ENCODE results near the gene CHST13. TPM values are rescaled to one million over a fixed set of nuclear protein-coding genes. Genes with fewer than 3 reads are reported as not detected.
A peak's percentile ranks its signal among the peaks of the same experiment; 100 is the strongest.

CHST13 gene
- total and polyA plus RNA-seq, 2 of the 4 experiments (the other 2 are of a cell fraction): not detected

GRCh38 chr3:126501054-126501453 is 22.9 kb upstream of the CHST13 start:
- no peak overlapping the region for H3K9ac ChIP-seq (ENCODE audit: low read depth, low read length)
- dilution Hi-C loops (cut with HindIII; ENCODE audit: low sequenced_read_pairs, unreplicated experiment): no loop called here
- no peak overlapping the region for H2BK15ac ChIP-seq (ENCODE audit: low read depth, low read length)
- H2BK20ac ChIP-seq (ENCODE audit: low read depth, low read length): no peak overlapping the region
- CTCF ChIA-PET: no interaction called here
- no peaks in the 10 kb centered on the region for H3K4me1 ChIP-seq (ENCODE audit: control insufficient read depth, insufficient read depth, low read length)
- H3K56ac ChIP-seq (ENCODE audit: extremely low read depth, insufficient read depth, low read length): no peak overlapping the region
- H3K14ac ChIP-seq (replicated peaks; ENCODE audit: low read depth, low read length): no peak overlapping the region
- H4K5ac ChIP-seq (ENCODE audit: low read depth, low read length): no peak overlapping the region
- H3K36me3 ChIP-seq (ENCODE audit: control insufficient read depth, insufficient read depth, low read length): no peaks in the 10 kb centered on the region
- POLR2A ChIA-PET (ENCODE audit: unreplicated experiment): no interaction called here
- no peaks in the 10 kb centered on the region for H4K20me1 ChIP-seq (ENCODE audit: insufficient read depth, low read length)
- H2BK120ac ChIP-seq (ENCODE audit: low read depth, low read length): no peak overlapping the region
- H3K27me3 ChIP-seq (ENCODE audit: control insufficient read depth, insufficient read depth, low read length): peaks cover 16% of the 10 kb centered on the region; the same call in 1 of the 2 replicates
- H3K23ac ChIP-seq (ENCODE audit: low read depth, low read length): no peak overlapping the region
- WGBS, 2 experiments (ENCODE audit: extremely low coverage in 2 of 2, insufficient read length in 1 of 2): 14% methylated on average over 1 of the region's 5 CpGs; no CpG with 5 or more reads in 1 of the 2 experiments
- intact Hi-C loops (cut with micrococcal nuclease): no loop called here
- no peak for DNase-seq
- no peak overlapping the region for H4K91ac ChIP-seq (ENCODE audit: insufficient read depth, low read depth, low read length)
- H2AFZ ChIP-seq (replicated peaks; ENCODE audit: low read length, poor library complexity): peak overlapping the region; percentile 43
- in situ Hi-C loops (cut with MboI; ENCODE audit: low sequenced_read_pairs): no loop called here
- no peak overlapping the region for H2AK9ac ChIP-seq (replicated peaks; ENCODE audit: low read depth, low read length, poor library complexity)
- no peaks in the 10 kb centered on the region for H3K9me3 ChIP-seq (ENCODE audit: control insufficient read depth, insufficient read depth, low read length)
- TF ChIP-seq MAZ (IDR thresholded peaks at IDR 0.05; ENCODE audit: borderline replicate concordance, low read depth, low read length) (no peak), BHLHE40 (IDR thresholded peaks at IDR 0.05; ENCODE audit: low read depth, low read length) (no peak), ELK1 (IDR thresholded peaks at IDR 0.05; ENCODE audit: borderline replicate concordance, low read depth, low read length) (no peak), RFX5 (IDR thresholded peaks at IDR 0.05; ENCODE audit: low read depth, low read length) (no peak), CTCF (conservative IDR thresholded peaks at IDR 0.05; ENCODE audit: low read depth, low read length) (no peak)
- H3K4me2 ChIP-seq (ENCODE audit: low read depth, low read length): no peak overlapping the region
- H3K9me1 ChIP-seq (ENCODE audit: insufficient read depth, low read length): no peaks in the 10 kb centered on the region
- no peak overlapping the region for H4K8ac ChIP-seq (ENCODE audit: low read depth in 2 of 2, low read length in 2 of 2)
- H3K4ac ChIP-seq (ENCODE audit: low read depth, low read length): no peak overlapping the region
- H2BK5ac ChIP-seq (ENCODE audit: low read depth, low read length, poor library complexity, severe bottlenecking): no peak overlapping the region
- no peak for ATAC-seq (ENCODE audit: low read depth)
- BruUV-seq (replicated peaks): no TSS peak
- no peak overlapping the region for H3K4me3 ChIP-seq (ENCODE audit: insufficient read depth, low read depth, low read length)
- H3K18ac ChIP-seq (ENCODE audit: low read depth, low read length): no peak overlapping the region
- no peaks in the 10 kb centered on the region for H3K79me1 ChIP-seq (ENCODE audit: low read depth in 1 of 2, low read length in 2 of 2)
- no peak overlapping the region for H2AK5ac ChIP-seq (ENCODE audit: low read depth, low read length)
- H3K27ac ChIP-seq (ENCODE audit: insufficient read depth, low read length): no peak overlapping the region
